ENCODE measurements around the gene ATP6V0D1.

DNA sequence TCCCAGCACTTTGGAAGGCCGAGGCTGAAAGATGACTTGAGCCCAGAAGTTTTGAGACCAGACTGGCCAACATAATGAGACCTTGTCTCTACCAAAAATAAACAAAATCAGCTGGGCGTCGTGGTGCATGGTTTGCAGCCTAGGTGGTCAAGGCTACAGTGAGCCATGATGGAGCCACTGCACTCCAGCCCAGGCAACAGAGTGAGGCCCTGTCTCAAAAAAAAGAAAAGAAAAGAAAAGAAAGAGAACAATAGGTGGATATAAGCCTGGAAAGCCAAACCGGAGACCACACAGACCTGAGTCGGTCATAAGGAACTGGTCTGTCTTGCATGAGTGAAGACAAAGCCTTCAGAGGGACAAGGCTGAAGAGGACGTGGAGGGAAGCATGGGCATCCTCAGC, 14.4 kb downstream of the ATP6V0D1 start:
- TF ChIP-seq FOXM1 (IDR thresholded peaks at IDR 0.05; ENCODE audit: borderline replicate concordance) (no peak), CTBP1 (IDR thresholded peaks at IDR 0.05; ENCODE audit: borderline replicate concordance) (no peak)

Measured in HEK293T (cell line).